Measurements from ENCODE around the gene VWCE. TPM values are rescaled to one million over a fixed set of nuclear protein-coding genes. Genes with fewer than 3 reads are reported as not detected.

Gene VWCE
- total and polyA plus RNA-seq, 2 experiments from 2014 or later = 0.61 to 0.76 TPM

DNA sequence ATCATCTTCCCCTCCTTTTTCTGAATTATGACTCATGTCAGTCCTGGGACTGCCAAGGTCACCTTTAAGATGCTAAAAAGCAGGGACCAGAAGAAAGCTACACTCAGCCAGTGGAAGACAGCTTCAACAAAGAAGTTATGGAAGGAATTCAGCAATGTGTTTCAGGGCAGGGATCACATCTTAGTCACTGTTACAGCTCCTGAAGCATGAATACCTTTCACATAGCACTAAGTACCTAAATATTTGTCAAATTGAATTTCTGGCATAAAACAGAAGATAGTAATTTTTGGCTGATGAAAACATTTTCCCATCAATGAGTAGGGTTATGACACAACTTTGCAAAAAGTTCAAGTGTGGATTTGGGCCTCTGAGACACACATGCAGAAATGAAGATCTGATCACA is 32.6 kb upstream of the VWCE start:
- Histone ChIP-seq H3K36me3 (ENCODE audit: low read depth) (peaks cover 37% of the 10 kb centered on the region), H3F3A (ENCODE audit: insufficient read depth) (peaks cover 37% of the 10 kb centered on the region), H3K4me2 (ENCODE audit: unreplicated experiment) (no peak overlapping the region), H4K20me1 (ENCODE audit: insufficient read depth) (no peaks in the 10 kb centered on the region), H3K9me3 (ENCODE audit: low read depth) (no peaks in the 10 kb centered on the region), H2AFZ (no peak overlapping the region), H3K9ac (no peak overlapping the region), H3K27me3 (replicated peaks; ENCODE audit: insufficient read depth) (no peaks in the 10 kb centered on the region), H3K9me2 (ENCODE audit: insufficient read depth) (no peaks in the 10 kb centered on the region), H3K4me1 (ENCODE audit: insufficient read depth) (peaks cover 46% of the 10 kb centered on the region), H3K4me3 (no peak overlapping the region), H3K79me2 (ENCODE audit: insufficient read depth) (peaks cover 97% of the 10 kb centered on the region), H3K27ac (peak overlapping the region; percentile 55)
- TF ChIP-seq EZH2 (IDR thresholded peaks at IDR 0.05; ENCODE audit: insufficient read depth, poor library complexity, severe bottlenecking) (no peak), EZH2phosphoT487 (IDR thresholded peaks at IDR 0.05; ENCODE audit: insufficient read depth, low read depth) (no peak)
- DNase-seq = peak; percentile 76
- in situ Hi-C loops (cut with MboI) = no loop called here

DNA sequence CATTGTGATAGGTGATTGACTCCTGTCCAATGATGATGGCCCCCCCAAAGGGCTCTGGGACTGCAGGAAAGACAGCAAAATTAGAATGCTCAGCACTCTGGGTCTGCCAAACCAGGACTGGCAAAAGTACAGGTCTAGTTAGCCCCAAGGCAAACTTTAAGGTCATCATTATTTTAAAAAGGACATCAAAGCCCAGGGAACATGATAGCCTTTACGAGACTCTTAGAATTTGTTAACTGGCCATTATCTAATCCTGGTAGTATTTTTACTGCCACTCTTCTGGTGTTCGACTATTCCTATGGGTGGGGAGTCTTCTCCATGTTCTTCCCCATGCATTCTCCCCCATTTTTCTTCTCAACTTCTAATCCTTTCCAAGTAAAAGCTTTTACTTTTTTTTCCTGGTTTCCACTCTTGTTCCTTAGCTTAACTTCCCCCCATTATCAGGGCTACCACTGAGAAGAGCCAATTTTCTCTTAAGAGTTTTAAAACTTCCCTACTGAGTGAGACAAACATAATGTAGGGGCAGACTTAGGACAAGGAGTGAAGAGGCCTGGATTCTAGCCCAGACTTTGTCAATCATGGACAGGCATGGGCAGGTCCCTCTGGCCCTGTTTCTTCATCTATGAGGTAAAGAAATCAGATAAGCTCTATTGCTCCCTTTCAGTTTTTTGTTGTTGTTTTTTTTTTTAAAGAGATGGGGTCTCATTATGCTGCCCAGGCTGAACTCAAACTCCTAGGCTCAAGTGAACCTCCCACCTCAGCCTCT is 30.7 kb upstream of the VWCE start:
- in situ Hi-C loops (cut with MboI) = no loop called here
- Histone ChIP-seq H3K4me1 (ENCODE audit: insufficient read depth) (peaks cover 35% of the 10 kb centered on the region), H2AFZ (no peak overlapping the region), H3K27ac (no peak overlapping the region), H3K36me3 (ENCODE audit: low read depth) (peaks cover 55% of the 10 kb centered on the region), H3K9ac (no peak overlapping the region), H4K20me1 (ENCODE audit: insufficient read depth) (no peaks in the 10 kb centered on the region), H3F3A (ENCODE audit: insufficient read depth) (peaks cover 37% of the 10 kb centered on the region), H3K79me2 (ENCODE audit: insufficient read depth) (peaks cover 97% of the 10 kb centered on the region), H3K9me2 (ENCODE audit: insufficient read depth) (no peaks in the 10 kb centered on the region), H3K27me3 (replicated peaks; ENCODE audit: insufficient read depth) (no peaks in the 10 kb centered on the region), H3K9me3 (ENCODE audit: low read depth) (no peaks in the 10 kb centered on the region), H3K4me3 (no peak overlapping the region), H3K4me2 (ENCODE audit: unreplicated experiment) (no peak overlapping the region)
- 96 to 98% methylated on average over 2 of the region's 2 CpGs for WGBS, 2 experiments (ENCODE audit: low coverage in 1 of 2, low lambda C conversion rate in 2 of 2, missing lambda C conversion rate in 2 of 2)
- no peak for DNase-seq
- TF ChIP-seq EZH2 (IDR thresholded peaks at IDR 0.05; ENCODE audit: insufficient read depth, poor library complexity, severe bottlenecking) (no peak), EZH2phosphoT487 (IDR thresholded peaks at IDR 0.05; ENCODE audit: insufficient read depth, low read depth) (no peak)

DNA sequence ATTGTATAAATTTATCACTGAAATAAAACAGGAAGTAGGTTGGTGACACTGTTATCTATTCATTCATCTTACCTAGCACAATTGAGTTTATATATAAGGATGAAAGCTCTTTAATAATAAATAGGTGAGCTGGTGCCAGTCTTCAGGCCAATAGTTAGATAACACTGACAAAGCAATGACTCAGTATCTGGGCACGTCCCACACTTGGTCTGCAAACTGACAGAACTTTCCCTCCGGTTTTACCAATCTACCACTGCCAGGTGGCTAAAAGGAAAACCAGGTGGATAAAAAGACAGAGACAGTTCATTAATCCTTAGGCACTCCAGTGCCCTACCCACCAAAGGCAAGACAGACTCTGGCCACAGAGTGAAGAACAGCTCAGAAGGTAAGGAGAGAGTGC is 20.1 kb upstream of the VWCE start:
- Histone ChIP-seq H3K9me2 (ENCODE audit: insufficient read depth) (no peaks in the 10 kb centered on the region), H3K36me3 (ENCODE audit: low read depth) (peaks cover 87% of the 10 kb centered on the region), H3K4me1 (ENCODE audit: insufficient read depth) (no peaks in the 10 kb centered on the region), H3K27ac (no peak overlapping the region), H3K79me2 (ENCODE audit: insufficient read depth) (peaks cover 42% of the 10 kb centered on the region), H3F3A (ENCODE audit: insufficient read depth) (peaks cover 11% of the 10 kb centered on the region; the same call in 1 of the 2 replicates), H3K4me3 (no peak overlapping the region), H3K9me3 (ENCODE audit: low read depth) (no peaks in the 10 kb centered on the region), H3K27me3 (replicated peaks; ENCODE audit: insufficient read depth) (no peaks in the 10 kb centered on the region), H4K20me1 (ENCODE audit: insufficient read depth) (no peaks in the 10 kb centered on the region), H2AFZ (no peak overlapping the region), H3K9ac (no peak overlapping the region), H3K4me2 (ENCODE audit: unreplicated experiment) (no peak overlapping the region)
- in situ Hi-C loops (cut with MboI) = no loop called here
- DNase-seq = no peak
- WGBS, 2 experiments (ENCODE audit: low coverage in 1 of 2, low lambda C conversion rate in 2 of 2, missing lambda C conversion rate in 2 of 2) = 88 to 93% methylated on average over 2 of the region's 2 CpGs
- TF ChIP-seq EZH2phosphoT487 (IDR thresholded peaks at IDR 0.05; ENCODE audit: insufficient read depth, low read depth) = no peak
- TF ChIP-seq EZH2 (IDR thresholded peaks at IDR 0.05; ENCODE audit: insufficient read depth, poor library complexity, severe bottlenecking) = no peak

DNA sequence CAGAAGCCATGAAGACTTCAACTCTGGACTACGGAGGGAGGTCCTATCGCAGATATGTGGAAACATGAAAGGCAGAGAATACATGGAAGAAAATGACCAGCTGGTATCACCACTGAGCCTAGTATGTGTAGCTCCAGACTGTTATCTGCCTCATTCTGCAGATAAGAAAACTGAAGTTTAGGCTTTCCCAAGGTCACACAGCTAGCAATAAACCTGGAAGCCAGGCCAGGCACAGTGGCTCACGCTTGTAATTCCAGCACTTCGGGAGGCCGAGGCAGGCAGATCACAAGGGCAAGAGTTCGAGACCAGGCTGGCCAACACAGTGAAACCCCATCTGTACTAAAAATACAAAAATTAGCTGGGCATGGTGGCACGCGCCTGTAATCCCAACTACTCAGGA is 15.6 kb upstream of the VWCE start:
- Histone ChIP-seq H3K4me2 (ENCODE audit: unreplicated experiment) (no peak overlapping the region), H3K79me2 (ENCODE audit: insufficient read depth) (peaks cover 38% of the 10 kb centered on the region), H3K27me3 (replicated peaks; ENCODE audit: insufficient read depth) (no peaks in the 10 kb centered on the region), H3K4me3 (no peak overlapping the region), H4K20me1 (ENCODE audit: insufficient read depth) (no peaks in the 10 kb centered on the region; the same call in 1 of the 2 replicates), H3K9me2 (ENCODE audit: insufficient read depth) (no peaks in the 10 kb centered on the region), H3K4me1 (ENCODE audit: insufficient read depth) (no peaks in the 10 kb centered on the region), H3F3A (ENCODE audit: insufficient read depth) (peaks cover 7% of the 10 kb centered on the region; the same call in 1 of the 2 replicates), H3K9ac (no peak overlapping the region), H3K27ac (no peak overlapping the region), H2AFZ (no peak overlapping the region), H3K9me3 (ENCODE audit: low read depth) (no peaks in the 10 kb centered on the region), H3K36me3 (ENCODE audit: low read depth) (peaks cover 93% of the 10 kb centered on the region)
- no peak for TF ChIP-seq EZH2 (IDR thresholded peaks at IDR 0.05; ENCODE audit: insufficient read depth, poor library complexity, severe bottlenecking)
- TF ChIP-seq EZH2phosphoT487 (IDR thresholded peaks at IDR 0.05; ENCODE audit: insufficient read depth, low read depth) = no peak
- in situ Hi-C loops (cut with MboI) = no loop called here
- no peak for DNase-seq
- 99% methylated on average over 8 of the region's 8 CpGs for WGBS, 2 experiments (ENCODE audit: low coverage in 1 of 2, low lambda C conversion rate in 2 of 2, missing lambda C conversion rate in 2 of 2)

All from GM23248 (cell line).